ENCODE data around the gene SLC12A9.

DNA sequence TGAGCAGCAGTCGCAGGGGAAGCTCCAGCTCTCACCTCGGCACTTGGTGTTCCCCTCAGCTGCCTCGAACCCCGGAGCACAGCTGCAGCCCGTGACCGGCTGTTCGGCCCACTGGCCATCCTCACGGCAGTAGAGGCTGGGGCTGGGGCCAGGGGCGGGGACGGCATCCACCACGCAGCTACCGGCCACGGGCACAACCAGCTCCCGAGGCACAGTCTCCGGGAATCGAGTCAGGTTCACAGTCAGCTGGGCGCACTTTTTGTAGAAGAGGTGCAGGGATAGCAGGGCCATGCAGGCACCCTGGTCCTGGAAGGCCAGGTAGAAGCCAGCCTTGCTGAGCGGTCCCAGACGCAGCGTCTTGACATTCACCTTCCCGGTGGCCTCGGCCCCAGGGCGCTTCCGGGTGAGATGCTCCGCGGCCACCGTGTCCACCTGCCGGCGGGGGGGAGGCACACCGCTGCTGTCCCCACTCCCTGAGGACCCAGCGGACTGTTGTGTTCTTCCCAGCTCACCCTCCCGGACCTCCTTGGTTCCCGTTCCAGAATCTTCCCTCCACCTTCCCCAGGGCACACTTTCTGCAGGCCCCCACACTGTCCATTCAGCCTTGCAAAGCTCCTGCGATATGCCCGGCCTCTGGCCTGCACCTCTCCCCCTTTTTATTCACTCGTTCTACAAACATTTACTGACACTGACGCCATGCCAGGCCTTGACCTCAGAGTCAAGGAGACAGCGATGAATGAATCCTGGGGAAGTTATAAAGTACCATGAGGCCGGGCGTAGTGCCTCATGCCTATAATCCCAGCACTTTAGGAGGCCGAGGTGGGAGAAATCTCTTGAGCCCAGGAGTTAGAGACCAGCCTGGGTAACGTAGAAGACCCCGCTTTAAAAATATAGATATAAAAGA, 30.0 kb upstream of the SLC12A9 start:
- TF ChIP-seq, protein P1, sequence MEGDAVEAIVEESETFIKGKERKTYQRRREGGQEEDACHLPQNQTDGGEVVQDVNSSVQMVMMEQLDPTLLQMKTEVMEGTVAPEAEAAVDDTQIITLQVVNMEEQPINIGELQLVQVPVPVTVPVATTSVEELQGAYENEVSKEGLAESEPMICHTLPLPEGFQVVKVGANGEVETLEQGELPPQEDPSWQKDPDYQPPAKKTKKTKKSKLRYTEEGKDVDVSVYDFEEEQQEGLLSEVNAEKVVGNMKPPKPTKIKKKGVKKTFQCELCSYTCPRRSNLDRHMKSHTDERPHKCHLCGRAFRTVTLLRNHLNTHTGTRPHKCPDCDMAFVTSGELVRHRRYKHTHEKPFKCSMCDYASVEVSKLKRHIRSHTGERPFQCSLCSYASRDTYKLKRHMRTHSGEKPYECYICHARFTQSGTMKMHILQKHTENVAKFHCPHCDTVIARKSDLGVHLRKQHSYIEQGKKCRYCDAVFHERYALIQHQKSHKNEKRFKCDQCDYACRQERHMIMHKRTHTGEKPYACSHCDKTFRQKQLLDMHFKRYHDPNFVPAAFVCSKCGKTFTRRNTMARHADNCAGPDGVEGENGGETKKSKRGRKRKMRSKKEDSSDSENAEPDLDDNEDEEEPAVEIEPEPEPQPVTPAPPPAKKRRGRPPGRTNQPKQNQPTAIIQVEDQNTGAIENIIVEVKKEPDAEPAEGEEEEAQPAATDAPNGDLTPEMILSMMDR (IDR thresholded peaks at IDR 0.05), result no peak
- TF ChIP-seq POLR2AphosphoS5 (IDR thresholded peaks at IDR 0.05) (no peak), POLR2A (IDR thresholded peaks at IDR 0.05) (no peak)
